Colonic mucosa (tissue), 4 donors: ENCODE results near the gene MIPEP. TPM values are rescaled to one million over a fixed set of nuclear protein-coding genes. Genes with fewer than 3 reads are reported as not detected.

Experiments used
- DNase-seq: peaks from one replicate; pipeline ENCODE4 v3.0.0-alpha.2; 2020
- H3K27ac ChIP-seq: fragments of 200-600 bp; one replicate; pipeline ENCODE4 v1.8.0; 2021
- H3K27me3 ChIP-seq: fragments of 200-600 bp; one replicate; pipeline ENCODE4 v1.8.0; 2021
- H3K36me3 ChIP-seq: fragments of 200-600 bp; one replicate; pipeline ENCODE4 v1.8.0; 2021
- H3K4me1 ChIP-seq: fragments of 200-600 bp; one replicate; pipeline ENCODE4 v1.8.0; 2021; ENCODE audit warnings: mild to moderate bottlenecking
- H3K4me3 ChIP-seq: fragments of 200-600 bp; one replicate; pipeline ENCODE4 v1.8.0; 2021
- H3K9ac ChIP-seq, 2 donors: one replicate each; pipeline ENCODE4 v1.7.0; 2013; ENCODE audit warnings: control low read depth in 2 of 2, low read depth in 2 of 2, low read length in 2 of 2
- H3K9me3 ChIP-seq: fragments of 200-600 bp; one replicate; pipeline ENCODE4 v1.8.0; 2021
- intact Hi-C: fragments of 100-400 bp; cut with DNase I; formaldehyde crosslinking; loops from one replicate; pipeline ENCODE4 v1.14.1; 2022
- total RNA-seq, 2 donors: library from RNA; stranded (reverse); fragmentation: NEBNext Ultra II Directional in 1 of 2; extraction: Animal tissue kit (Norgen Biotek cat#: 25700) in 1 of 2; gene quantifications; one replicate each; pipeline ENCODE4 v1.2.1, GENCODE V29; 2021
- TF ChIP-seq, protein P1 (sequence below): fragments of 200-600 bp; IDR thresholded peaks from one replicate; pipeline ENCODE4 v1.8.0; 2022; ENCODE audit warnings: antibody characterized with exemption, mild to moderate bottlenecking
- donor health status: healthy.
- donor health status: DM: no; HTN: no; CAD: no.
- donor health status: DM: no; HTN: no; CAD: no.

Gene MIPEP
- total RNA-seq, 2 donors from 2014 or later, result 25.9 to 33.0 TPM

DNA sequence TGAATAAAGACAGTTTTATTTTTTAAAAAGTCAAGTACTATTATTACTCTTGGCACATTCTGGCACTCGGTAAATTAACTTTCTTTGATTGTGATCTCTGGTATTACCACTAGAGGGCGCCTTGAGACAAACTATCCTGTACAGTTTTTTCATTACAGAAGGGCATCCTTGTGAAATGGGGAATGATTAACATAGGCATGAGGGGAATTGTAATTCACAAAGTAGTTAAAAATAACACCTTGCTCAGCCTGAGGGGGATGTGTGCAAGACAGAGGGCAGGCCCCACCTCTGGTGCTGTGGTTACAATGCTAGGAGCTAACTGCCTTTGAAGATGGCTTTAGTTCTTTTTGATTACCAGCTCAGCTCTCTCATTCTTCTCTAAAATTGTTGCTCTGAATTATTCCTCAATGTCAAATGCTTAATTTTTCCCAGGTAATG is 32.3 kb upstream of the MIPEP start:
- Histone ChIP-seq H3K4me3 (no peak overlapping the region), H3K36me3 (no peaks in the 10 kb centered on the region), H3K9me3 (no peaks in the 10 kb centered on the region), H3K9ac (no peak overlapping the region), H3K27me3 (no peaks in the 10 kb centered on the region), H3K4me1 (no peaks in the 10 kb centered on the region), H3K27ac (no peak overlapping the region)
- TF ChIP-seq, protein P1, sequence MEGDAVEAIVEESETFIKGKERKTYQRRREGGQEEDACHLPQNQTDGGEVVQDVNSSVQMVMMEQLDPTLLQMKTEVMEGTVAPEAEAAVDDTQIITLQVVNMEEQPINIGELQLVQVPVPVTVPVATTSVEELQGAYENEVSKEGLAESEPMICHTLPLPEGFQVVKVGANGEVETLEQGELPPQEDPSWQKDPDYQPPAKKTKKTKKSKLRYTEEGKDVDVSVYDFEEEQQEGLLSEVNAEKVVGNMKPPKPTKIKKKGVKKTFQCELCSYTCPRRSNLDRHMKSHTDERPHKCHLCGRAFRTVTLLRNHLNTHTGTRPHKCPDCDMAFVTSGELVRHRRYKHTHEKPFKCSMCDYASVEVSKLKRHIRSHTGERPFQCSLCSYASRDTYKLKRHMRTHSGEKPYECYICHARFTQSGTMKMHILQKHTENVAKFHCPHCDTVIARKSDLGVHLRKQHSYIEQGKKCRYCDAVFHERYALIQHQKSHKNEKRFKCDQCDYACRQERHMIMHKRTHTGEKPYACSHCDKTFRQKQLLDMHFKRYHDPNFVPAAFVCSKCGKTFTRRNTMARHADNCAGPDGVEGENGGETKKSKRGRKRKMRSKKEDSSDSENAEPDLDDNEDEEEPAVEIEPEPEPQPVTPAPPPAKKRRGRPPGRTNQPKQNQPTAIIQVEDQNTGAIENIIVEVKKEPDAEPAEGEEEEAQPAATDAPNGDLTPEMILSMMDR, result peak; percentile 68
- intact Hi-C loops, result loop anchor here (2.0 kb wide), 1 partner anchor 39 kb away; no protein-coding TSS in a partner anchor
- peak; percentile 25 for DNase-seq

DNA sequence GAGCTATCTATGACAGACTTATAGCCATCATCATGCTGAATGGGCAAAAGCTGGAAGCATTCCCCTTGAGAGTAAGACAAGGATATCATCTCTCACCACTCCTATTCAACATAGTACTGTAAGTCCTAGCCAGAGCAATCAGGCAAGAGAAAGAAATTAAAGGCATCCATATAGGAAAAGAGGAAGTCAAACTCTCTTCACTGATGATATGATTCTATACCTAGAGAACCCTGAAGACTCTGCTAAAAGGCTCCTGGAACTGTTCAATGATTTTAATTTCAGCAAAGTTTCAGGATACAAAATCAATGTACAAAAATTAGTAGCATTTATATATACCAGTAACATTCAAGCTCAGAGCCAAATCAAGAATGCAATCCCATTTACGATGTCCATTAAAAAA is 29.8 kb upstream of the MIPEP start:
- H3K27me3 ChIP-seq, result no peaks in the 10 kb centered on the region
- intact Hi-C loops, result no loop called here
- no peak overlapping the region for H3K27ac ChIP-seq
- no peaks in the 10 kb centered on the region for H3K9me3 ChIP-seq
- H3K9ac ChIP-seq, result no peak overlapping the region
- TF ChIP-seq, protein P1, result no peak
- DNase-seq, result no peak
- H3K36me3 ChIP-seq, result no peaks in the 10 kb centered on the region
- H3K4me3 ChIP-seq, result no peak overlapping the region
- no peaks in the 10 kb centered on the region for H3K4me1 ChIP-seq

DNA sequence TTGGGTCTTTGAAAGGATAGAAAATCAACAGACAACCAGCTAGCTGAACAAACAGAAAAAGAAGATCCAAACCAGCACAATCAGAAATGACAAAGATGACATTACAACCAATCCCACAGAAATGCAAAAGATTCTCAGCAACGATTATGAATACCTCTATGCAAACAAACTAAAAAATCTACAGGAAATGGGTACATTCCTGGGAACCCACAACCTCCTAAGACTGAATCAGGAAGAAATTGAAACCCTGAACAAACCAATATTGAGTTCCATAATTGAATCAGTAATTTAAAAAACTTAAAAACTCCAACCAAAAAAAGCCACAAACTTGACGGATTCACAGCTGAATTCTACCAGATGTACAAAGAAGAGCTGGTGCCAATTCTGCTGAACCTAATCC is 29.0 kb upstream of the MIPEP start:
- H3K27me3 ChIP-seq, result no peaks in the 10 kb centered on the region
- DNase-seq, result no peak
- TF ChIP-seq, protein P1, result no peak

DNA sequence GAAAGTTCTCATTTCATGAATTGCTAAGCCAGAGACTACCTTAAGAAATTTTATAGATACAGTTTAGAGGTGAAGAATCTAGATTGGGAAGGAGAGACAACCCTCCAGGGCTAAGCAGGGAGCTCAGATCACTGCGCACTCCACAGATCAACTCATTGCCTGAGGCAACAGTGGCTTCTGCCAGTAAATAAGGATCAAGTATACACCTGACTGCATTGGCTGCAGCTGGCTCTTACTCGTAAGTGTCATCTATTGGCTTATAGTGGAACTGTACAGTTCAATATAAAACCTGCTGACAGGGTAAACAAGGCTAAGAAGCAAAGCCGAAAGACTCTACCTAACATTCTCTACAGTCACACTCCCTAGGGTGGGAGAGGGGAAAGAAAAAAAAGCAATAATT is 26.1 kb upstream of the MIPEP start:
- Histone ChIP-seq H3K27ac (no peak overlapping the region), H3K4me3 (no peak overlapping the region), H3K9me3 (no peaks in the 10 kb centered on the region), H3K4me1 (no peaks in the 10 kb centered on the region), H3K36me3 (no peaks in the 10 kb centered on the region), H3K27me3 (no peaks in the 10 kb centered on the region), H3K9ac (no peak overlapping the region)
- no peak for DNase-seq
- TF ChIP-seq, protein P1, result no peak
- intact Hi-C loops, result no loop called here

More for the DNA sequence above, 29.0 kb upstream of the MIPEP start:
- intact Hi-C loops, result no loop called here
- Histone ChIP-seq H3K9ac (no peak overlapping the region), H3K9me3 (no peaks in the 10 kb centered on the region), H3K4me1 (no peaks in the 10 kb centered on the region), H3K36me3 (no peaks in the 10 kb centered on the region), H3K4me3 (no peak overlapping the region), H3K27ac (no peak overlapping the region)

DNA sequence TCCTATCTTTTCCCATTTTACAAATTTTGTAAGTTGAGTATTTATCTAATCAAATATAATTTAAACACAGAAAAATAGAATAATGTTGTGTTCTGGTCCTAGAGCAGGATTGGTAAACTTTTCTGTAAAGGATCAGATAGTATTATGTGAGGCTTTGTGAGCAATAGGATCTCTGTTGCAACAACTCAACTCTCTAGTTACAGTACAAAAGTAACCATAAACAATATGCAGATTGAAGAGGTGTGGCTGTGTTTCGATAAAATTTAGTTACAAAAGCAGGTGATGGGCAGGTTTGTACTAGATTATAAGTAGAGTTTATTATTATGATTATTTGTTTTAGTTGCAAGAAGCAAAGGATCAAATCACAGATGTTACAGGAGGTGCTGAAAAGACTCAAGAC is 23.3 kb upstream of the MIPEP start:
- no peak overlapping the region for H3K27ac ChIP-seq
- no peaks in the 10 kb centered on the region for H3K4me1 ChIP-seq
- H3K9me3 ChIP-seq, result no peaks in the 10 kb centered on the region
- no peaks in the 10 kb centered on the region for H3K36me3 ChIP-seq
- no peaks in the 10 kb centered on the region for H3K27me3 ChIP-seq
- DNase-seq, result no peak
- no peak overlapping the region for H3K4me3 ChIP-seq
- TF ChIP-seq, protein P1, result no peak
- intact Hi-C loops, result no loop called here
- H3K9ac ChIP-seq, result no peak overlapping the region

DNA sequence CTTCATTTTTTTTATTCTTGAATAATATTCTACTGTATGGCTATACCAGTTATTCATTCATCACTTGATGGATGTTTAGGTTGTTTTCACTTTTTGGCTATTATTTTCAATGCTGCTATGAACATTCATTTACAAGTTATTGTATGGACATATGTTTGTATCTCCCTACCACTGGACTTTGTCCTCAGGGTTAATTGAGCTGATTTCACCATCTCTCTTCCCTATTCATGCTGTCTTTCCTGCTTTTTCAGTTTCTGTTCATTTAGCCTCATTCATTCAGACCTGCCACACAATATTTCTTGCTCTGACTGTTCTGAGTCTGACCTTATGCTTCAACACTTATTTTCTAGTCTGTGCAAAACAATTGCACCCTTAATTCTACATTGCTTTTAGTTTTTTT is 20.4 kb upstream of the MIPEP start:
- Histone ChIP-seq H3K4me1 (no peaks in the 10 kb centered on the region), H3K27me3 (peaks cover under 1% of the 10 kb centered on the region), H3K9me3 (no peaks in the 10 kb centered on the region), H3K27ac (no peak overlapping the region), H3K4me3 (no peak overlapping the region), H3K36me3 (no peaks in the 10 kb centered on the region), H3K9ac (no peak overlapping the region)
- no peak for DNase-seq
- intact Hi-C loops, result no loop called here
- TF ChIP-seq, protein P1, result no peak
